ENCODE results near the gene COPS8. TPM values are rescaled to one million over a fixed set of nuclear protein-coding genes. Genes with fewer than 3 reads are reported as not detected.

The COPS8 gene
- total RNA-seq, 1 donor = 123 TPM

DNA sequence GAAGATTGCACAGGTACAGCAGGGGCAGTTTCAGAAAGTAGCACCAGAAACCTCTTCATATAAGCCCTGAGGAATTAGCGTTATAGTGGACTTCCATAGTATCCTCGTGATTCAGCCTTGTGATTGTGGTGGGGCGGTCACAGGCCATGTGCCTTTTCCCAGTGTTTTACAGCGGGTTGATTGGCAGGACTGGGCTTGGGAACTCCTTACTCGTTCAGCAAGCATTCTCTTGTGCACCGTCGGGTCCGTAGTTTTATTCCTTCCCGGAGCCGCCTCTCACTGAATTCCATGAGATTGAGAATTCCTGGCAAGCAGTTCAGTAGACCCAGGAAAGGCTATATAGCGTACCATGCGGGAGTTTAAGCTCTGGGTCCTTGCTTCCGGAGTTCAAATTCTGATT, 5.2 kb downstream of the COPS8 start:
- TF ChIP-seq, protein P1, sequence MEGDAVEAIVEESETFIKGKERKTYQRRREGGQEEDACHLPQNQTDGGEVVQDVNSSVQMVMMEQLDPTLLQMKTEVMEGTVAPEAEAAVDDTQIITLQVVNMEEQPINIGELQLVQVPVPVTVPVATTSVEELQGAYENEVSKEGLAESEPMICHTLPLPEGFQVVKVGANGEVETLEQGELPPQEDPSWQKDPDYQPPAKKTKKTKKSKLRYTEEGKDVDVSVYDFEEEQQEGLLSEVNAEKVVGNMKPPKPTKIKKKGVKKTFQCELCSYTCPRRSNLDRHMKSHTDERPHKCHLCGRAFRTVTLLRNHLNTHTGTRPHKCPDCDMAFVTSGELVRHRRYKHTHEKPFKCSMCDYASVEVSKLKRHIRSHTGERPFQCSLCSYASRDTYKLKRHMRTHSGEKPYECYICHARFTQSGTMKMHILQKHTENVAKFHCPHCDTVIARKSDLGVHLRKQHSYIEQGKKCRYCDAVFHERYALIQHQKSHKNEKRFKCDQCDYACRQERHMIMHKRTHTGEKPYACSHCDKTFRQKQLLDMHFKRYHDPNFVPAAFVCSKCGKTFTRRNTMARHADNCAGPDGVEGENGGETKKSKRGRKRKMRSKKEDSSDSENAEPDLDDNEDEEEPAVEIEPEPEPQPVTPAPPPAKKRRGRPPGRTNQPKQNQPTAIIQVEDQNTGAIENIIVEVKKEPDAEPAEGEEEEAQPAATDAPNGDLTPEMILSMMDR (IDR thresholded peaks at IDR 0.05; ENCODE audit: insufficient read depth, low read length) = no peak
- no peak for DNase-seq (ENCODE audit: low read depth)
- no peak overlapping the region for H3K4me3 ChIP-seq (ENCODE audit: low read depth, low read length)

DNA sequence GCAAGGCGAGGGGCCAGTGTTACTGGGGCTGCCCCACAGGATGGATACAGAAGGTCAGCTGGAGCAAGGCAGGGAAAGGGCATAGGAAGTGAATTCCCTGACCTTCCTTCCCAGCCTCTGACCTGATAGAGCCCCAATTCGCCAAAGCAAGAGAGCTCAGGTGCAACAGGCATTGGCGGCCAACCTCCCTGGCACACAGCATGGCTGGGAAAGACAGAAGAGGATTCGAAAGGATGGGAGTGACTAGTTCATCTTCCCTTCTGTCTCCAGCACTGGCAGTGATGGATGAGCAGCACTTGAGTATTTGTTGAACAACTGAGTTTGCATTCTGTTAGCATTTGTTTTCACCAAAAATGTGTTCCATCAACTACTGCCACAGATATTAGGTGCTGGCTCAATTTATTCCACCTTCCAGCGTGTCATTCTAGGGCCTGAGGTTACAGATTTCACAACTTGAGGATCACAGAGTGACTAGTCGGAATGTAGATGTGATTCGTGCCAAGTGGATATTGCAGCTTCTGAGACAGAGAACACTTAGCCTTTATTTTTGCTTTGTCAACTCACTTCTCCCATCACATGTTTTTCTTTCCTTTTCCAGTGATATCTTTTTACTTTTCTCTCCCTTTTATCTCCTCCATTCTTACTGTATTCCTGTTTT, 6.2 kb downstream of the COPS8 start:
- H3K4me3 ChIP-seq (ENCODE audit: low read depth, low read length) = no peak overlapping the region
- peak; percentile 77 for DNase-seq (ENCODE audit: low read depth)
- TF ChIP-seq, protein P1 (IDR thresholded peaks at IDR 0.05; ENCODE audit: insufficient read depth, low read length) = no peak

DNA sequence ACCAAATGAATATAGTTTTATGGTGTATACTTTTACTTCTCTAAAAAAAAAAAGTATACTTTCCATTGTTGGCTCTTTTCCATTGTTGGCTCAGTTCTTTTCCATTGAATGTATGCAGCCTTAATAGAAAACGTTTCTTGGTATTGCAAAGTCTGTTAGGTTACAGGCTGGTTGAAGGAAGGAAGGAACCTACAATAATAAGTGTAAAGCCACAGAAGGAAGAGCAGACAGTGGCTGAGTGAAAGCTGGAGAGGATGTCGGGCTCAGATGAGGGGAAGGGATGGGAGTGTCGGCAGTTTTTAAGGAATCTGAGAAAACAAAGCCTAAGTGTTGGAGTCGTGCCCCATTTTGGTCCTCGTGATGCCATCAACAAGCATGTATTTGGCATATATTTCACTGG, 6.8 kb downstream of the COPS8 start:
- no peak overlapping the region for H3K4me3 ChIP-seq (ENCODE audit: low read depth, low read length)
- TF ChIP-seq, protein P1 (IDR thresholded peaks at IDR 0.05; ENCODE audit: insufficient read depth, low read length) = no peak
- no peak for DNase-seq (ENCODE audit: low read depth)

DNA sequence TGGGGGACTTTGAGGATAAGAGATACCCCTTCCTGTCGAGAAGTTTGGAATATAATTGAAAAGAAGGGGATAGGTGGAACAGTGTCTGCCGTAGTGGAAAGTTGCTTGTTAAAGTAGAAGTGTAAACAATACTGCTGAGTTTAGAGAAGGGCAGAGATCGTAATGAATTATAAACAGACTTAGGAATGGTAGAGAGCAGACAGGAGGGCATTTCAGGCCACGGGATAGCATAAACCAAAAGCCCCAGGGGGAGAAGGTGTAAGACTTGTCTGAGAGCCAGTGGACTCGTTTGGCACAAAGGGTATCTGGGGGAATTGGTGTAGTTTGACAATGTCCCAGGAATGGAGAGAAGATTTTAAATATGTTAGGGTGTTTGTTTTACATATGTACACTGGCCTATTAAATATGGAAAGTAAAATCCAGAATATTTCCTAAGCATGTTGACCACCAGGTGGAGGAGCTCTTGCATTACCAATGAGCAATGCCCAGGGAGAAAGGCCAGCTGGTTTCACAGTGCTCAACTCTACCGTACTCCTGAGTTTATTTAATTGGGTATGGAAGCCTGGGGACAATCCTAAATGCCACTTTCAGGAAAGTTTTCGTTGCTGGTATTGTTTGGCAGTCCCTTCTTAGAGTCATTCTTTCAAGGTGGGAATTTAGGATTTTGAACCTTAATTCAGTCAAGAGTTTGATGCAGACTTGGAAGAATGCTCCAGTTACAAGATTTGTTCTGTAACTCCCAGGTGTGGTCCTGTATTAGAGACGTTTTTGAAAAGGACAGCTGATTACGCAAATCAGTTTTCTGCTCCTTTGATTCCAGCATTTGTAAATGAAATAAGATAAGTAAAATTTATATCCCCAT, 7.5 kb downstream of the COPS8 start:
- DNase-seq (ENCODE audit: low read depth) = peak; percentile 89
- no peak overlapping the region for H3K4me3 ChIP-seq (ENCODE audit: low read depth, low read length)
- TF ChIP-seq, protein P1 (IDR thresholded peaks at IDR 0.05; ENCODE audit: insufficient read depth, low read length) = peak; percentile 68

DNA sequence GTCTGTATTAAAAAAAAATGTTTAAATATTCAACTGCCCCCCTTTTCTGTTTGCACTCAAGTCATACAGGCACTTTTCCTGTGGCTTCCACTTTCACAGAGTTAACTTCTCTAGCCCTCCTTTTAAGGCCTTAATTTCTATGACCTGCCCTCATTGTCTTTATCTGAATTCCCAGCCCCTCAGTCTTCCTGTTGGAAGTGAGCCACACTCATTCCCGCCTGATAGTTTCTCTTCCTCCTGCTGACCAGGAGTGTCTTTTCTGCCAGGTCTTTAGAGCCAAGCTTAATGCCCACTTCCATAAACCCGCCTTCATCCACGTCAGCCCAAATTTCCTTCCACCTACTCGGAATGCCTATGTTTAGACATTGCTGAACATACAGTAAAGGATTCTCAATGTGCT, 10.5 kb downstream of the COPS8 start:
- DNase-seq (ENCODE audit: low read depth) = no peak
- H3K4me3 ChIP-seq (ENCODE audit: low read depth, low read length) = no peak overlapping the region
- TF ChIP-seq, protein P1 (IDR thresholded peaks at IDR 0.05; ENCODE audit: insufficient read depth, low read length) = no peak

DNA sequence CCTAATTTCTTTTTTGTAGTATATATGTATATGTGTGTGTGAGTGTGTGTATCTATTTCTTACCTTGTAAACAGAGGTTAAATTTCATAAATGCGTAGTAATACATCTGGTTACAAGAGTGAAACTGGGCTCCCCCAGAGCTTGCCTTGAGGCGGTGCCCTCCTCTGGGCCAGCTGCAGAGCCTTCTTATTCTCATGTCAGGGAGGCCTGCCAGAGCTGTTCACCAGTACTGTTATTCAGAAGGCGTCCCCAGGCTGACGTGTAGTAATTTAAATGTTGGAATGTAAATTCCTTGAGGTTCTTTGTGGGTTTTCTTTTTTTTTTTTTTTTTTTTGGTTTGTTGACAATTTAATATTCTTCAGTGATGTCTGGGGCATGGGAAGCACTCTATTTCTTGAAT, 11.2 kb downstream of the COPS8 start:
- TF ChIP-seq, protein P1 (IDR thresholded peaks at IDR 0.05; ENCODE audit: insufficient read depth, low read length) = no peak
- no peak overlapping the region for H3K4me3 ChIP-seq (ENCODE audit: low read depth, low read length)
- peak; percentile 77 for DNase-seq (ENCODE audit: low read depth)

Data from fibroblast of the aortic adventitia (primary cell).